Right renal pelvis (tissue), 4 donors: Measurements from ENCODE around the gene GOPC. TPM values are rescaled to one million over a fixed set of nuclear protein-coding genes. Genes with fewer than 3 reads are reported as not detected.

Experiments
- DNase-seq, 4 donors: peaks; one replicate each; pipeline ENCODE4 v3.0.0-alpha.2; 2013; ENCODE audit warnings: low read depth in 4 of 4, low spot score in 3 of 4, missing footprints in 1 of 4
- polyA plus RNA-seq, 4 donors: library from polyadenylated mRNA; unstranded; fragments of 120-200 nt; gene quantifications; one replicate each; pipeline ENCODE4 v1.2.1, GENCODE V29; 2013; ENCODE audit not compliant: insufficient read length in 4 of 4

The GOPC gene
- polyA plus RNA-seq, 4 donors, result 55.7 to 73.9 (median 70.9) TPM

- no peak for DNase-seq
Measured at GRCh38 chr6:117600008-117600743, 2.1 kb downstream of the GOPC start.

GRCh38 chr6:117597755-117598154, 4.6 kb downstream of the GOPC start:
- DNase-seq, result no peak

- DNase-seq, result no peak
Measured at GRCh38 chr6:117595099-117595923, 7.0 kb downstream of the GOPC start.

DNA sequence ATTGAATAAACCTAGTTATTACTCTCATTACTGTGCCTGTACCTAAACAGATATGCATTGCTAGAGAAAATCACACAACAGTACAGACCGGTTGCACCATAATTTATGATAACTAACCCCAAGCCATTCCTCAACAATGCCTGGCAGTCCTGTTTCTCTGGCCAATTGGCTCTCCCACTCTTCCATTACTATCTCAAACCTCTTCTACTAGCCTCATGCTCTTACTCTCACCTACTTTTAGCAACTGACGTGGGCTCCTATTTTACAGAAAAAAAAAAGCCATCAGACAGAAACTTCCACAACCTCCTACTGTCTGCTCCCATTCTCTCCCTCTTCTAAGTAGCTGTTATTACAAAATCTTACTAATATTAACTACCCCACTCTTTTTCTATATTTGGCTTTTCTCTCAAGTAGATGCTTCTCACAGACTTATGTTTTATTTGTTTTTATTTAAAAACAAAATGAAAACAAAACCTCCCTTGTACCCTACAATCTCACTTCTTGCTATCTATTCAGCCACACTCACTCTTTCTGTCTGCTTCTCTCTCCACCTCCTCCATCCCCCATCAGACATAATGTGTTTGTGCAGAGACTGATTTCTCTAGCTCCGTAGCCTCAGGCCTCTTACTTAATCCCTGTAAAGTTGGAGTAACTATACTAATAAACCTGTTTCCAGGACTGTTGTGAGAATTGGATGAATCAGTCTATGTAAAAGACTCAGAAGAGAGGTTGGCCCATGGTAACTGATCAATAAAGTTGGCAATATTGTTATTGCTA, 9.1 kb downstream of the GOPC start:
- no peak for DNase-seq

GRCh38 chr6:117591405-117591804, 10.9 kb downstream of the GOPC start:
- no peak for DNase-seq

GRCh38 chr6:117590447-117590846, 11.9 kb downstream of the GOPC start:
- DNase-seq, result no peak

DNA sequence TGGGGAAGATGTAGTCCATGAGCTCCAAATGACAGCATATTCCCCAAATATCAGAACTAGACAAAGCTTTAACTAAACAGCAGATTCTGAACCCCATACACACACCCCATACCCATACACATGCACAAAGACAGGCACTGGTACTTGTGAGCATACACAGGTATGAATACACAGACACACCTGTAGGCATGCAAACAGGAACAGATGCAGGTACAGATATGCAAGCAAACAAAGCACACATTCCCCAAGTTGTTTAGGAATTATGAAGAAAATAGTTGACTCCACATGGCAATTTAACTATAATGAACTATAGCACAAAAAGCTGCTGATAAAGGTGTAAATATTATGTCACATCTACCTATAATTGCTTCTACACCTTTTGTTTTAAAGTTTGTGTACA, 16.7 kb downstream of the GOPC start:
- no peak for DNase-seq

GRCh38 chr6:117574198-117574597, 28.1 kb downstream of the GOPC start:
- no peak for DNase-seq

DNA sequence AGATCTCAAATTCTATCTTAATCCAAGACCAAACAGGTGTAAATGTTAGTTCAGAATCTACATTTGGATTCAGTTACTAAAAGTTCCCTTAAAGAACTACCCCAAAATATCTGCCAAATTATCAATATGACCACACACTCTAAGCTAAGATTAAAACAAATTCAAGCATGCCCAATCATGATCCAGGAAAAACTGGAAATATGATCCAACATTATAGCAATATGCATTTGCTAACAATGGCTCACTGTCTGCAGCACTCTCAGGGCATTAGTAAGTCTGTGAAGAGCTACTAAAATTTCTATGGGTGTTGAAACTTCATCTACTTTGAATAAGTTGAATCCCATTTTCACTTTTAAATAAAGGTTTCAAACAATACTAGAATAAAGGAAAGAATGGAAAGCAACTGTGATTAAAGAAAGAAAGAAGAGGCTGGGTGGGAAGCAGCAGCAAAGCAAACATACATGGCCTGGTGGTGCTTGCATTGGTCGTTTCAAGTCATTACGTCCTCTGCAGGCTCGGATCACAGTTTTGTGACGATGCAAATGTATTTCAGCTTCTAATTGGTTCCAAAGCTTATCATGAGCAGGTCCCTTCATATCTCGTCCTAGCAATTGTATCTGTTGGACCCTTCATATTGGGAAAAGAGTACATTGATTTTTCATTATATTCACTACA, 29.2 kb downstream of the GOPC start:
- DNase-seq, result no peak

DNA sequence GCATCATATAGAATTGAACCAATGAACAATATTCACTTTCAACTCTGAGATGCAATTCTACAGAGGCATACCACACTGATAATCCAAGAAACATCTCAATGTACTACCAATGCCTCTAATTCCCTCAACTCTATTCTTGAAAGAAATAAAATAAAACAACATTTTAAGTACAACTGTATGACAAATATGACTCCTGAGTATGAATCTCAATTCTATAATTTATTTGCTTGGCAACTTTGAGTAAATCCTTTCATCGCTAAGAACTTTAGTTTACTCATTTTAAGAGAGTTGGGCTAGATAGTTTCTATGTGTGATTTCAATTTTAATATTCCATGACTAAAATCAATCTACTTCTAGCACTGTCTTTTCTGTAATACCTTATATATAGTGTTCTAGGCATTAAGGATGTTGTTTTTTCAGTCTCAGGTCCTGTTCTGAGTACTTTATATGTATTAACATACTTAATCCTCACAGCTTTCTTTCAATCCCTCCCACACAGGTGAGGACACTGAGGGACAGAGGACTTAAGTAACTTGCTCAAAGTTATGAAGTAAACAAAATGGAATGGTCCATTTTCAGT, 33.4 kb downstream of the GOPC start:
- no peak for DNase-seq

DNA sequence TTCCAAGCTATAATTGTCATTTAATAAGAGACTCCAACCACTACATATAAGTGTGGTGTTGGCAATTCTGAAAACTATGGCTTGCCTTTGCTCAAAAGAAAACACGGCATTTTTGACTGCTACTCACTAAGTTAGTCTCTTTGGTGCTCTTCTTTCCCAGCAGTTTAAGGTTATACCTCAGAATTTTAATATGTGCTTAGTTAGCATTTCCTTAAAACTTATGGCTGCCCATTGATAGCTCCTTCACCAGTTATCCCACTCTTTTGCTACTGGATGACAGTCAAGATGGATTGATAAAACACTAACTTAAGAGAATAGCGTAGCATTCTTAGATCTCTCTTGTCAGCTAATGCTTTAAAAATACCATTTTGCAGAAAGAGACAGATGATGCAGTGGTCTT, 34.1 kb downstream of the GOPC start:
- no peak for DNase-seq

- no peak for DNase-seq
Measured at GRCh38 chr6:117564681-117565080, 37.6 kb downstream of the GOPC start.

DNA sequence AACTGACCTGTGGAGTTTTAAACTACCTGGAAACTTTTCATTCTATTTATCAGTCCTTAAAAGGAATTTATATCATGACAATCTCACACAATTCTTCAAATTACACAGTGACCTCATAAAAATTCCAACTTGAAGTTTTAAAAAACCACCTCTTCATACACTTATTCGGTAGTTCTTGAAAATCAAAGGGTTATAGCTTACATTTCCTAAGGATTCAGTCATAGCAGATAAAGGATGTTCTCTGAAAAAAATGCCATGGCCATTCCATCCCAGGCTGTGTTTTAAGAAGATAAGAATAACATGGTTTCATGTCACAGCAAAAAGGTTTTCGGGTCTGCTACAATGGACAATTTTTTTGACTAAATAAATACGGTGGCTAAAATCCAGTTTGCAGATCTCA, 41.2 kb downstream of the GOPC start:
- no peak for DNase-seq

DNA sequence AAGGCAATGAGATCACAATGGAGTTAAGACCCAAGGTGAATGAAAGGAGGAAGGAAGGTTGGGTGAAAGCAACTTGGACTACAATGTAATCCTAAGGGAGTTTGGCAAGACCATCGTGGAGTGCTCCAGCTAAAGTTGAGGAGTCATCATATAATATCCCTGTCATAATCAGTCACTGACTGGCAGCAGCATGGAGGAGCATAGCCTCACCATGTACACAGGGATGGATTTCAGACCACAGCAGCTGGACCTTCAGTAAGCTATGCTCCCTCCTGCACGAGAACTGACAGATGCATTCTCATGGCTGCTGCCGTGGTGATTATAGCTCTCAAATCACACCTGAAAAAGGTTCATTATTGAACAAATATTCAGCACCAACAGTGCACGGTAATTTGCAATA, 43.0 kb downstream of the GOPC start:
- no peak for DNase-seq

GRCh38 chr6:117558818-117559217, 43.5 kb downstream of the GOPC start:
- DNase-seq, result no peak

- DNase-seq, result no peak
Measured at GRCh38 chr6:117557951-117558350, 44.4 kb downstream of the GOPC start.

- DNase-seq, result peak in 1 of 4 donors; percentile 28
Measured at GRCh38 chr6:117555882-117556498, 46.3 kb downstream of the GOPC start.

DNA sequence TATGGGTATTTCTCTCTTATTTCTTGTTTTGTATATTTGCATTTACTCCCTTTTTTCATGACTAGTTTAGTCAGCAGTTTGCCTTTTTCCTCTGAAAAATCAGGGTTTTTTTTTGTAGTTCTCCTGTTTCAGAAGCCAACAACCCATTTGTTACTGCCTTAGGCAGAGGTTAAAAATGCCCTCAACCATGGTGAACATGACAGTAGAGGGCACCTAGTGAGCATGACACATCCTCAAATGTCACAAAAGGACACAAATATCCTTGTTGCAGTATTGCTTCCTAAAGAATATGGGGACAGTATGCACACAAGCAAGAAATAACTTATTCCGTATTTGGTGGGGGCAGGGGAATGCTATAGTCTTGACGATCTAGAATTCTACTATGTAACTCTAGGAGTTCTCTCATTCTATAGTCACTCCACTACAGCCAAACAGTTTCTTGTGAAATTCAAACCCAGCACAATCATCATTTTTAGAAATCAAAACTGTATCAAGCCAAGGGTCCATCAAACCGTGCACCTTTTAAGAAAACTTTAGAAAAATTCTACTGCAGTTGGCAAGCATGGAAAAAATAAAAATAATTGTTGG, 47.0 kb downstream of the GOPC start:
- no peak for DNase-seq

DNA sequence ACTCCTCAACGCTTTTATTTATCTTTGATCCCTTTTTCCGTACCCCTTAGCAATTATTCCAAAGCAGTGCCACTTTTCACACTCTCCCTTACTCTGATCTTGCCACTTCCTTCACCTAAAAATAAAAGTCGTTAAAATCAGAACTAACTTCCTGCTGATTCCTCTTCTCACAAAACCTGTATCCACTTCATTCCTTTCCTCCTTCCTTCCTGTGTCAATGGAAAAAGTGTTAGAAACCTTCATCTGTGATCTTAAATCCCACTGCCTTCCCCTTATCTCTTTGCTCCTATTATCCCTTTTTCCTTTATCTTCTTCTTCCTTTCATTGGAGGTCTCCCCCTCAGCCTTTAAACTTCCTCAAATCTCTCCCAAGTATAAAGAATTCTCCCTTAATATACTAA, 49.2 kb downstream of the GOPC start:
- DNase-seq, result no peak

DNA sequence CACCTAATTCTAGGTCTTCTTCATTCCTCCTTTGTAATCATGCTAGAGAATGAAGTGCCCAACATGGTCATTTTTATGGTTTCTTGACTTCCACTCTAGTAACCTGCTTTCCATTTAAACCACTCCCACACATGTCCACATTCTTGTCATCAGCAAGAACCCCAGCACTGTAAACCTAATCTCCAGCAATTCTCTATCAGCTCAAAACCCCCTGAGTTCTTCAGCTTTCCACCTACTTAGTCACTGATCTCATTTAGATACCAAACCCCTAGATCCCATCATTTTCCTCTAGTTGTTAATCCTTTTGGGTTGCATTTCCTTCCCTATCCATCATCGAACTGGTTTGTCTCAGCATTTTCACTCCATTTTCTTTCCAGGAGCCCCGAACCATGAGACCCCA, 49.7 kb downstream of the GOPC start:
- DNase-seq, result no peak
